Measurements from ENCODE around the gene ENPP6.
A peak's percentile ranks its signal among the peaks of the same experiment; 100 is the strongest.
"Not testable (repeated sequence)": the region's sequence is repeated elsewhere in the genome, so short reads cannot be mapped to it uniquely, and the experiment has no call there.

Gene ENPP6

DNA sequence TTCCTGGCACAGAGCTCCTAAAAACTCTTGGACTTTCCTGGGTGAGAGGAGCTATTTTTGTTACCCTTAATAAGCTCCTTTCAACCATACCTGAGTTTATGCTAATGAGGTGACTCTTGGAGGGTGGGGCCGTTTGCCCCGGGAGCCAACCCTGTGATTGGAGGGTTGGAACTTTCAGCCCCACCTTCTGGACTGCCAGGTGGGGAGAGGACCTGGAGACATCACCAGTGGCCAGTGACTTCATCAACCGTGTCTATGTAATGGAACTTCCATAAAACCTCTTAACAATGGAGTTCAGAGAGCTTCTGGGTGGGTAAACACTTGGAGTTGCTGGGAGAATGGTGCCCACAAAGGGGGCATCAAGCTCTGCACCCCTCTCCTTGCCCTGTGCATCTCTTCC is 17.9 kb upstream of the ENPP6 start:
- DNase-seq (ENCODE audit: low read depth, low spot score) = no peak

GRCh38 chr4:184234155-184234554 is 16.5 kb upstream of the ENPP6 start:
- DNase-seq (ENCODE audit: low read depth, low spot score) = no peak

- no peak for DNase-seq (ENCODE audit: low read depth, low spot score)
Measured at GRCh38 chr4:184232975-184233374, 15.3 kb upstream of the ENPP6 start.

- no peak for DNase-seq (ENCODE audit: low read depth, low spot score)
Measured at GRCh38 chr4:184232202-184232601, 14.5 kb upstream of the ENPP6 start.

- DNase-seq (ENCODE audit: low read depth, low spot score) = no peak
Measured at GRCh38 chr4:184231573-184231972, 13.9 kb upstream of the ENPP6 start.

DNA sequence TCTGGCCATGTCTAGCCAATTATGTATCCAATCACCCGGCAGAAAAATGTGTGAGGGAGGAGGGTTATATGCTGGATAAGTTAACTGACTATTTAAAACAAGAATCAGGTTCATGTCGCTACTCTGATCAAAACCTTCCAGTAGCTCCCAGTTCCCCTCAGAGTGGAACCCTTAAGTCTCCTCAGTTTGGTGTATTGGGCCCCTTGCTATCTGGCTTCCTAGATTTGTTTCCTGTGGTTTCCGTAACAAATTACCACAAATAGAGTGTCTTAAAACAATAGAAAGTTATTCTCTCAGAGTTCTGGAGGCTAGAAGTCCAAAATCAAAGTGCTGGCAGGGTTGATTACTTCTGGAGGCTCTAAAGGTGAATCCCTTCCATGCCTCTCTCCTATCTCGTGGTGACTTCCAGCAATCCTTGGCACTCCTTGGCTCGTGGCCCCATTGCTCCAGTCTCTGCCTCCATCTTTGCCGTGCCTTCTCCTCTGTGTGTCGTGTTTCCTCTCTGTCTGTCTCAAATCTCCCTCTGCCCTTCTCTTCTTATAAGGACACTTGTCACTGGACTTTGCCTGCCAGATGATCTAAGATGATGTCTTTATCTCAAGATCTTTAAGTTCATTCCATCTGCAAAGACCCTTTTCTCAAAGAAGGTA is 10.5 kb upstream of the ENPP6 start:
- DNase-seq (ENCODE audit: low read depth, low spot score) = no peak

DNA sequence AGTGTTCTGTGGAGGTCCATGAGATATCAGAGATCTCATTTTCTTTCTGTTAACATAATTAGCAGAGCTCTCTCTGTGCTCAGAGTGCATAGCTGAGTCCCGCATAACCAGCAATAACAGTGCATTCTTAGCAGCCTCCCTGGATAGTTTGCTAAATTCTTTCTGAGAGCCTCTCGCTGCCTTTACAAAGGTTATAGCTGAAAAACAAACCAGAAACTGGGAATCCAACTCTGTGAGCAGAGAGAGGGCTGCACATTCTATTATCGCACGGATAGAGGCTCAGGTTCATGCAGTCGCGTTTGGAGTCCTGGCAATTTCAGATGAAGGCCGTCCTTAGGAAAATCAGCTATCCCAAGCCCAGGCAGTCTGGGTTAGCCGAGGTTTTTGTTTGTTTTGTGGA is 1.2 kb downstream of the ENPP6 start:
- DNase-seq (ENCODE audit: low read depth, low spot score) = no peak

- no peak for DNase-seq (ENCODE audit: low read depth, low spot score)
Measured at GRCh38 chr4:184215709-184216328, 1.9 kb downstream of the ENPP6 start.

- no peak for DNase-seq (ENCODE audit: low read depth, low spot score)
Measured at GRCh38 chr4:184214931-184215330, 2.7 kb downstream of the ENPP6 start.

DNA sequence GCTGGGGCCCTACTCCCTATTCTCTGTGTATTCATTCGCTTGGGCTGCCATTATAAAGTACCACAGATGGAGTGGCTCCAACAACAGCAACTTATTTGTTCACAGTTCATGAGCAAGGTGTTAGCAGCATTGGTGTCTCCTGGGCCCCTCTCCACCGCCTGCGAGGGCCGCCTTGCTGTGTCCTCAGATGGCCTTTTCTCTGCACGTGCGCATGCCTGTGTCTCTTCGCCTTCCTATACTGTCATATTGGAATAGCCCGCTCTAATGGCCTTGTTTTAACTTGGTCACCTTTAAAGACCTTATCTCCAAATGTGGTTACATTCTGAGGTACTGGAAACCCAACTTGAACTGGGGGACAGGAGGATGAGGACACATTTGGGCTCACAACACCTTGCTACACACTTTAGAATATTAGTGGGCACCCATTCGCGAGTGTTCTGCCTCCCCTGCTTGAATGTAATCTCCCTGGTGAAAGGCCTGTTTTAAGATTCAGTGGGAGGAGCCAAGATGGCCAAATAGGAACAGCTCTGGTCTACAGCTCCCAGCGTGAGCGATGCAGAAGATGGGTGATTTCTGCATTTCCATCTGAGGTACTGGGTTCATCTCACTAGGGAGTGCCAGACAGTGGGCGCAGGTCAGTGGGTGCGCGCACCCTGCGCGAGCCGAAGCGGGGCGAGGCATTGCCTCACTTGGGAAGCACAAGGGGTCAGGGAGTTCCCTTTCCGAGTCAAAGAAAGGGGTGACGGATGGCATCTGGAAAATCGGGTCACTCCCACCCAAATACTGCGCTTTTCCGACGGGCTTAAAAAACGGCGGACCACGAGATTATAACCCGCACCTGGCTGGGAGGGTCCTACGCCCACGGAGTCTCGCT is 9.7 kb downstream of the ENPP6 start:
- DNase-seq (ENCODE audit: low read depth, low spot score) = not testable (repeated sequence)

GRCh38 chr4:184205243-184205642 is 12.4 kb downstream of the ENPP6 start:
- no peak for DNase-seq (ENCODE audit: low read depth, low spot score)

DNA sequence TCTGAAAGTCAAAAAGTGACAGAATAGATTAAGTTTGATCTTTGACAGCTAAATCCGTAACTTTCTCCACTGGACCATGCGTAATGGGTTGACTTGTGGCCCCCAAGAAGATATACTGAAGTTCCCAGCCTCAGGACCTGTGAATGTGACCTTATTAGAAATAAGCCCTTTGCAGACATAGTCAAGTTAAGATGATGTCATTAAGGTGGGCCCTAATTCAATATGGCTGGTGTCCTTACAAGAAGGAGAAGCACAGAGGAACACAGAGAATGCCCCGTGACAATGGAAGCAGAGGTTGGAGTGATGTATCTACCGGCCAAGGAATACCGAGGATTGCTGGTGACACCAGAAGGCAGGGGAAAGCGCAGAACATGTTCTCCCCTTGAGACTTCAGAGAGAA is 14.4 kb downstream of the ENPP6 start:
- DNase-seq (ENCODE audit: low read depth, low spot score) = no peak

GRCh38 chr4:184201179-184201578 is 16.5 kb downstream of the ENPP6 start:
- DNase-seq (ENCODE audit: low read depth, low spot score) = no peak

DNA sequence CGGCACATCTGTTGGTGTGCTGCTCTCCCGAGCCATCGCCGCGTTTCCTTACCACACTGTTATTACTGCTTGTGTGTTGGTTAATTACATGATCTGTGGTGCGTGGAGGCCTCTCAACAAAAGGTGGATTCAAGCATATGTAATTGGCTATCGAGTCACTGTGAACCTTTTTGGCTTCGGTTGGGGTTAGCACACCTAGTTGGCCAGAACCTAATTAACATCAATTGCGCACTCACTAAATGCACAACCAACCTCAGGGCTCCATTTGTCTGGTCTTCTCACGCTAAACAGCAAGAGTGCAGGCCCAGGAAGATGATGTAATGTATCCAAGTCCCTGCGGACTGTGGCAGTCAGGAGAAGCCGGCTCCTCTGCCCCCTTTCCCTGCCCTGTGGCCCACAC is 17.4 kb downstream of the ENPP6 start:
- no peak for DNase-seq (ENCODE audit: low read depth, low spot score)

DNA sequence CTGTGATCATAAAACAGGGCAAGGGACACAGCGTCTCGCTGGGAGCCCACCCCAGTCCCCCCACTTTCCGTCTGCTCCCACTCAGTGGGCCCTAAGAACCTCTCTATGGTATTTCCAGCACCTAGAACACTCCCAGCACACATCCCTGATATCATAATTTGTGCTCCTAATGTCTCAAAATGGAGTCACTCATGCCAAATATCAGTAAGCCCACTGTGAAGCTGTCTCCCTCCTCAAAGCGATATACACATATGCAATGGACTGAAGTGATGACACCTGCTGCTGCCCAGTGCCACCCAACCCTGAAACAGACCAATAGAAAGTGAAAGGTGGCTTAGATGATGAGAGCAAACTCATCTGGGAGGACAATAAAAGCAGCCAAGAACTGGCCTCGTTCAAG is 17.9 kb downstream of the ENPP6 start:
- DNase-seq (ENCODE audit: low read depth, low spot score) = no peak

DNA sequence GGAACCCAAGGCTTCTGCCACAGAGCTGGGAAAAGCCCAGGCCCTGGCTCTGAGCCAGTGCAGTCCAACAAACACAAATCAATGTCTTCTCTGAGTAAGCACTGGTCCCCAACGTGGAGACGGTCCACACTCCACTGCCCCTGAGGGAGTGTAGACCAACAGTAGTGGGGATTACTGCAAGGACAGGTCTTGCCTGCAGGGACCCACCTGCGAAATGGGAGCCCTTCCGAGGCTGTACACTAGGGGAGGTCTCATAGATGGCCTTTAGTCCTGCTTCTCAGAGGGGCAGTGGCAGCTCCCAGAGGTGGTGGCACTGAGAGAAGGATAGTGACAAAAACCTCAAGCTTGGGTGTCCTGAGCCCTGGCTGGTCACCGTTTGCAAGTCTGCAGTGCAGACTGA is 19.5 kb downstream of the ENPP6 start:
- DNase-seq (ENCODE audit: low read depth, low spot score) = no peak

GRCh38 chr4:184197536-184198082 is 20.1 kb downstream of the ENPP6 start:
- no peak for DNase-seq (ENCODE audit: low read depth, low spot score)

DNA sequence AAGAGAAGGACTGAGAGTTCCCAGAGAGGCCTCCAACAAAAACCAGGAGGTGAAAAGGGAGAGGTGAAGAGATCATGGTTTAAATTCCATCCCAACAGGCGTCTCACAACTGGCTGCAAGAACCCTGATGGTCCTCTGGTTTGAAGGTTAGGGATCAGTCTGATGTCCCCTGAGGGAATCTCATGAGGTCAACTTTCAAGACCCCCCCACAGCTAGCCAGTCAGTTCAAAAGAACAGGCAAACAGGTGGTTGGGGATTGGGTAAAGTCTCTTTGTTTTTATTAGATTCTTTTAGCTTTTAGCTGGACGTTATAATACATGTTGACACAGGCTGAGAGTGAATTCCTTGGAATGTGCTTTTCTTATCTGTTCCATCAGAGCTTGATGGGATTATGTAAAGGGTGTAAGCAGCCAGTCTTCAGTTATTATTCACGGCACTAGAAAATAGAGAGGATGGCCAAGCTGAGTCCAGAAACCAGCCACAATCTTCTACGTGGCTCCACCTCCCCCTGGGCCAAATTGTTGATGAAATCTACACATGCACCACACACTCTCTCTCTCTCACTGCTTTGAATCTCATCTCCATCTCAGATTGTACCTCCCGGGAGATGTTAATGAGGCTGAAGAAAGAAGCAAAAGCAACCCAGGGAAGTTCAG is 20.8 kb downstream of the ENPP6 start:
- peak; percentile 23 for DNase-seq (ENCODE audit: low read depth, low spot score)

DNA sequence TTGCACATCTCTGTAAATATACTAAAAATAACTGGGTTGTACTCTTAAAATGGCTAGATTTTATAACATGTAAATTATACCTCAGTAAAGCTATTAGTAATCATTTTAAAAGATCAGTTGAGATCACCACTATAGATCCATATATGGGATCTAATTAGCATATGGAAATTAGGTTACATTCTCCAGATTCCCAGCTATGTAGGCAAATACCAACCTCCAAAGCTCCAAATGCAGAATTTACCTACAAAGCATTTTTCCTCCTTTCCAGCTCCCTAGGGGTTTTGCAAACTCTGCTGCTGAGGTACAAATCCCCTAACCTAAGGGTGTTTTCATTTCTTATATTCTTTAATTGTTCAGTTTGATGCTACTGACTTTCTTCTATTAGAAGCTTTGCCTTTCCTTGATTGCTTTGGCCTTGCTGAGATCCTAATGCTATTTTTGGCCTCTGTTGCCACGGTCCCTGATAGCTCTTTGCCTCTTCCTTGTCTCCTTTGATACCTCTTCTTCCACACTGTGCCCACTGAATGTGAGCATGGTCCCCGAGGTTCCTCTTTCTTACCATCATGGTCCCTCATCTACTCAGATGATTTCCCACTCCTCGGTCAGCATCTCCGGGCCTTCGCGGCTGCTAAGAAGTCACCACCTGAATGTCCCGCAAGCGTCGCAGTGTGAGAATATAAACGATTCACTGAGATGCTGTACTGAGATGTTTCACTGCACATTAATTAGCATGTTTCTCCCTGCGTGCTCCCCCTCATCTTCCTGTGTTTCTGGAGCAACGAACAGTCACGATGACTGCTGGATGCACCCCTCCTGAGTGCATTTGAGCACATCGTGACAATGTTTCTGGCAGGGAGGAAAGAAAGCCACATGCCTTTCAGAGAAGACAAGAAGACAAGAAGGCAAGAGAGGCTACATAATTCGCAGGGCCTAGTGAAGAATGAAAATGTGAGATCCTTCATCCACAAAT is 23.8 kb downstream of the ENPP6 start:
- no peak for DNase-seq (ENCODE audit: low read depth, low spot score)

DNA sequence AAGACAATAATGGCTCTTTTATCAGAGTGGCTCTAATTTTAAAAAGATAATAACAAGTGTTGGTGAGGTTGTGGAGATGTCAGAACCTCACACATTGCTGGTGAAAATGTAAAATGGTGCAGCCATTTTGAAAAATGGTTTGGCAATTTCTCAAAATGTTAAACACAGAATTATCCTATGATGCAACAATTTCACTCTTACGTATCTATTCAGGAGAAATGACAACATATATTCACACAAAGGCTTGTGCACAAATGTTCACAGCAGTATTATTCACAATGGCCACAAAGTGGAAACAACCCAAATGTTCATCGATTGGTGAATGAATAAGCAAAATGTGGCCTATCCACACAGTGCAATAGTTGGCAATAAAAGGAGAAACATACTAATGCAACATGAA is 24.7 kb downstream of the ENPP6 start:
- no peak for DNase-seq (ENCODE audit: low read depth, low spot score)

- DNase-seq (ENCODE audit: low read depth, low spot score) = no peak
Measured at GRCh38 chr4:184191267-184191666, 26.4 kb downstream of the ENPP6 start.

All from ELF-1 (cell line).